K562 (cell line): ENCODE measurements around the gene SLC12A4. TPM values are rescaled to one million over a fixed set of nuclear protein-coding genes. Genes with fewer than 3 reads are reported as not detected.

Source experiments
- ATAC-seq: fragments of 200-7000 bp; cut with Tn5 transposase; 3 replicates; pipeline ENCODE4 v1.9.1; 2020; ENCODE audit warnings: moderate library complexity
- BruUV-seq: library from RNA; stranded (reverse); fragments of 400-500 nt; replicated peaks from 2 replicates; lab custom pipeline; 2021; lab: Mats Ljungman, UMichigan
- CTCF ChIA-PET: fragments of 300-600 bp; formaldehyde crosslinking; extraction: SDS; loops from one replicate; lab custom pipeline; 2021; ENCODE audit warnings: low intra/inter-chr PET ratio; lab: Yijun Ruan, JAX
- POLR2A ChIA-PET: fragments of 300-600, 350-650 bp; sonication (Branson Sonifier 250); formaldehyde crosslinking; extraction: SDS; loops from one replicate; lab custom pipeline; 2021; ENCODE audit warnings: antibody characterized with exemption, inconsistent platforms; lab: Yijun Ruan, JAX
- DNase-seq, 4 experiments: peaks; one replicate each; pipeline versions ENCODE4 v3.0.0 to v3.0.0-alpha.2; 2011 to 2018; ENCODE audit warnings: low spot score in 3 of 4, mixed read lengths in 3 of 4; ENCODE audit errors: extremely low read depth in 1 of 4
- FAIRE-seq: peaks from 2 replicates; lab custom pipeline; 2011; peaks lifted over from hg19 to GRCh38; lab: Jason Lieb, UNC
- H2AFZ ChIP-seq: 2 replicates; pipeline ENCODE4 v1.6.0; 2011; ENCODE audit warnings: low read depth, low read length, control low read depth, inconsistent platforms
- H3K27ac ChIP-seq: fragments of 200-600 bp; 3 replicates; pipeline ENCODE4 v1.8.0; 2011; ENCODE audit warnings: low read depth, mild to moderate bottlenecking, control low read depth, inconsistent platforms, low read length, moderate library complexity, mixed read lengths; ENCODE audit errors: extremely low read depth
- H3K27me3 ChIP-seq, 2 experiments: fragments of 300-600 bp in 1 of 2; 2 replicates in 1 of 2; 3 replicates in 1 of 2; pipeline versions ENCODE4 v1.6.0 to v1.8.0; 2011; ENCODE audit warnings: inconsistent platforms in 2 of 2, low read length in 2 of 2, mild to moderate bottlenecking in 1 of 2, mixed read lengths in 1 of 2, moderate library complexity in 1 of 2; ENCODE audit not compliant: control insufficient read depth in 2 of 2, insufficient read depth in 2 of 2
- H3K36me3 ChIP-seq: fragments of 300-600 bp; 3 replicates; pipeline ENCODE4 v1.8.0; 2011; ENCODE audit warnings: mild to moderate bottlenecking, low read length, inconsistent platforms; ENCODE audit not compliant: control insufficient read depth, insufficient read depth
- H3K4me1 ChIP-seq, 2 experiments: fragments of 200-600 bp in 1 of 2; replicated peaks in 1 of 2; 2 replicates in 1 of 2; 3 replicates in 1 of 2; pipeline versions ENCODE4 v1.5.1 to v1.8.0; 2011; ENCODE audit warnings: inconsistent platforms in 2 of 2, low read length in 2 of 2, mild to moderate bottlenecking in 1 of 2, mixed read lengths in 1 of 2, moderate library complexity in 1 of 2; ENCODE audit not compliant: control insufficient read depth in 2 of 2, insufficient read depth in 2 of 2
- H3K4me2 ChIP-seq: 2 replicates; pipeline ENCODE4 v1.6.1; 2011; ENCODE audit warnings: low read length, control low read depth, inconsistent platforms, mixed read lengths; ENCODE audit not compliant: insufficient read depth
- H3K4me3 ChIP-seq: fragments of 200-600 bp; sonication (generic), shearing (Covaris generic); 2 replicates; pipeline ENCODE4 v1.5.1; 2016; ENCODE audit warnings: control low read depth, inconsistent platforms
- H3K79me2 ChIP-seq: fragments of 200-600 bp; 3 replicates; pipeline ENCODE4 v1.8.0; 2011; ENCODE audit warnings: low read length, inconsistent platforms; ENCODE audit not compliant: control insufficient read depth, insufficient read depth
- H3K9ac ChIP-seq, 2 experiments: 2 replicates each; pipeline versions ENCODE4 v1.6.0 to v1.6.1; 2011; ENCODE audit warnings: low read depth in 2 of 2, low read length in 2 of 2, control low read depth in 1 of 2, inconsistent platforms in 1 of 2, mild to moderate bottlenecking in 1 of 2, mixed read lengths in 1 of 2; ENCODE audit not compliant: insufficient read depth in 1 of 2
- H3K9me1 ChIP-seq: one replicate; pipeline ENCODE4 v1.6.0; 2011; ENCODE audit warnings: inconsistent platforms, mild to moderate bottlenecking, low read length, moderate library complexity; ENCODE audit not compliant: control insufficient read depth, insufficient read depth
- H3K9me3 ChIP-seq: replicated peaks from 2 replicates; pipeline ENCODE4 v1.5.1; 2011; ENCODE audit warnings: low read depth, low read length, inconsistent platforms; ENCODE audit not compliant: control insufficient read depth, insufficient read depth
- H4K20me1 ChIP-seq: replicated peaks from 2 replicates; pipeline ENCODE4 v1.6.1; 2011; ENCODE audit warnings: low read length, inconsistent platforms, mixed read lengths; ENCODE audit not compliant: control insufficient read depth, insufficient read depth
- ERF ChIP-seq: fragments of 450-650 bp; formaldehyde crosslinking; IDR thresholded peaks from 2 replicates; pipeline ENCODE4 v1.4.0; 2020; ENCODE audit warnings: mild to moderate bottlenecking, mixed read lengths
- ESRRA ChIP-seq: fragments of 450-650 bp; IDR thresholded peaks from 2 replicates; pipeline ENCODE4 v1.6.1; 2014; ENCODE audit warnings: low read depth, mild to moderate bottlenecking, moderate library complexity, borderline replicate concordance
- FOS ChIP-seq: IDR thresholded peaks from 3 replicates; pipeline ENCODE4 v1.6.1; 2011; ENCODE audit not compliant: insufficient read length; ENCODE audit errors: extremely low read depth
- HEY1 ChIP-seq: fragments of 250-450 bp; sonication (Bioruptor Pico); IDR thresholded peaks from 2 replicates; pipeline ENCODE4 v1.5.0; 2020; ENCODE audit warnings: mild to moderate bottlenecking, moderate library complexity, borderline replicate concordance
- MED1 ChIP-seq: sonication (generic); formaldehyde crosslinking; IDR thresholded peaks from 2 replicates; pipeline ENCODE4 v1.8.1; 2023; ENCODE audit warnings: missing genetic modification reagents, borderline replicate concordance
- PTRF ChIP-seq: fragments of 450-650 bp; IDR thresholded peaks from 2 replicates; pipeline ENCODE4 v1.6.1; 2016; ENCODE audit warnings: mild to moderate bottlenecking, missing genetic modification characterization, missing compliant biosample characterization
- SREBF2 ChIP-seq: sonication (generic); formaldehyde crosslinking; IDR thresholded peaks from 2 replicates; pipeline ENCODE4 v1.4.0; 2020; ENCODE audit warnings: mild to moderate bottlenecking, missing genetic modification reagents
- ZNF263 ChIP-seq: sonication (generic); formaldehyde crosslinking; IDR thresholded peaks from 2 replicates; pipeline ENCODE4 v1.8.0; 2022; ENCODE audit warnings: mild to moderate bottlenecking, missing genetic modification reagents, borderline replicate concordance
- ZNF444 ChIP-seq: fragments of 250-450 bp; sonication (Bioruptor Pico); IDR thresholded peaks from 2 replicates; pipeline ENCODE4 v1.4.0; 2020; ENCODE audit warnings: mild to moderate bottlenecking, moderate library complexity
- ZNF778 ChIP-seq: fragments of 450-650 bp; formaldehyde crosslinking; IDR thresholded peaks from 2 replicates; pipeline ENCODE4 v1.4.0; 2020; ENCODE audit warnings: mild to moderate bottlenecking, moderate library complexity
- WGBS: fragments of 100-300 bp; shearing (Covaris generic); methylation state at CpG from one replicate; pipeline ENCODE4 v1.1.6; 2016; ENCODE audit warnings: low coverage, mixed read lengths; ENCODE audit not compliant: insufficient coverage; ENCODE audit errors: missing lambda C conversion rate; 5-methylcytosine and 5-hydroxymethylcytosine counted together
- in situ Hi-C: fragments of 300-500 bp; cut with MboI; formaldehyde crosslinking; loops from 4 replicates; pipeline ENCODE4 v1.15.0; 2018; ENCODE audit warnings: inconsistent platforms, mixed read lengths
- intact Hi-C: fragments of 100-400 bp; cut with micrococcal nuclease; formaldehyde crosslinking; loops from 2 replicates; pipeline ENCODE4 v1.14.2; 2022
- polyA plus RNA-seq, 8 experiments: library from polyadenylated mRNA; depleted of rRNA in 4 of 8; stranded (reverse) in 5 of 8; unstranded in 3 of 8; fragments of >200 nt; fragmentation: Nextera tagmentation in 2 of 8; fragmentation: Illumina TruSeq in 1 of 8; extraction: Ambion mirVana in 2 of 8; extraction: Trizol in 1 of 8; gene quantifications; 2 replicates each; pipeline versions ENCODE4 v1.2.1 to v1.2.3, GENCODE V29; 2011 to 2014; ENCODE audit warnings: inconsistent platforms in 1 of 8, missing spikeins in 1 of 8
- total RNA-seq, 7 experiments: library from RNA; depleted of rRNA in 6 of 7; stranded (reverse); fragments of >200 nt in 6 of 7; fragmentation: Illumina TruSeq in 2 of 7; extraction: Trizol in 2 of 7; gene quantifications; 2 replicates each; pipeline versions ENCODE4 v1.2.1 to v1.2.3, GENCODE V29; 2011 to 2021; ENCODE audit warnings: low replicate concordance in 1 of 7
- TF ChIP-seq, protein P1 (sequence below): fragments of 250-450 bp; sonication (Bioruptor Pico); IDR thresholded peaks from 2 replicates; pipeline ENCODE4 v1.6.1; 2021; ENCODE audit warnings: mild to moderate bottlenecking
- TF ChIP-seq, protein P2 (sequence below): fragments of 450-650 bp; IDR thresholded peaks from 2 replicates; pipeline ENCODE4 v1.6.1; 2014; ENCODE audit warnings: low read depth, mild to moderate bottlenecking, moderate library complexity, borderline replicate concordance

SLC12A4 gene
- total and polyA plus RNA-seq, 9 of the 15 experiments (the other 6 are each of a cell fraction or from before 2014, with no cell fraction given): 0.75 to 43.5 (median 15.0) TPM

DNA sequence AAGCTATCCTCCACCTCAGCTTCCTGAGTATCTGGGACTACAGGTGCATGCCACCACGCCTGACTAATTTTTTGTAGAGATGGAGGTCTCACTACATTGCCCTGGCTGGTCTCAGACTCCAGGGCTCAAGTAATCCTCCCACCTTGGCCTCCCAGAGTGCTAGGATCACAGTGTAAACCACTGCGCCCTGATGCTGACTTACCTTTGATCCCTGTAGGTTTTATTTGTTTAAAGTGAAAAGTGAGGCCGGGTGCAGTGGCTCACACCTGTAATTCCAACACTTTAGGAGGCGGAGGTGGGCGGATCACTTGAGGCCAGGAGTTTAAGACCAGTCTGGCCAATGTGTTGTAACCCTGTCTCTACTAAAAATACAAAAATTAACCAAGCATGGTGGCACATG, 66.7 kb downstream of the SLC12A4 start:
- Histone ChIP-seq H3K36me3 (peaks cover 10% of the 10 kb centered on the region; the same call in 2 of the 3 replicates), H3K9me3 (no peaks in the 10 kb centered on the region), H4K20me1 (peaks cover 9% of the 10 kb centered on the region; the same call in 1 of the 2 replicates), H3K79me2 (peaks cover 27% of the 10 kb centered on the region), H3K4me2 (no peak overlapping the region), H3K9ac (no peak overlapping the region), H3K27ac (no peak overlapping the region), H3K4me3 (no peak overlapping the region), H3K9me1 (no peaks in the 10 kb centered on the region), H3K4me1 (no peaks in the 10 kb centered on the region; a peak in 1 of 5 replicates), H2AFZ (no peak overlapping the region), H3K27me3 (no peaks in the 10 kb centered on the region)
- in situ Hi-C loops (no loop called here), intact Hi-C loops (no loop called here)
- CTCF ChIA-PET: no interaction called here
- FAIRE-seq (no peak), DNase-seq (no peak), ATAC-seq (no peak)
- POLR2A ChIA-PET: interaction anchor here (0.7 to 0.8 kb wide), 3 partner anchors 13 to 30 kb away, joined by 3 to 4 read pairs (median 3); no protein-coding TSS in a partner anchor
- TF ChIP-seq MED1 (CRISPR knock-in tag): no peak
- no peak for TF ChIP-seq ZNF444 (CRISPR knock-in tag)
- TF ChIP-seq SREBF2 (CRISPR knock-in tag): no peak
- no peak for TF ChIP-seq ESRRA
- no peak for TF ChIP-seq HEY1 (CRISPR knock-in tag)
- no peak for TF ChIP-seq ERF (CRISPR knock-in tag)
- TF ChIP-seq ZNF263 (CRISPR knock-in tag): no peak
- TF ChIP-seq ZNF778 (CRISPR knock-in tag): no peak
- TF ChIP-seq PTRF: no peak
- TF ChIP-seq, protein P1, sequence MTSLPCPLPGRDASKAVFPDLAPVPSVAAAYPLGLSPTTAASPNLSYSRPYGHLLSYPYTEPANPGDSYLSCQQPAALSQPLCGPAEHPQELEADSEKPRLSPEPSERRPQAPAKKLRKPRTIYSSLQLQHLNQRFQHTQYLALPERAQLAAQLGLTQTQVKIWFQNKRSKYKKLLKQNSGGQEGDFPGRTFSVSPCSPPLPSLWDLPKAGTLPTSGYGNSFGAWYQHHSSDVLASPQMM: no peak
- TF ChIP-seq FOS: no peak
- TF ChIP-seq, protein P2, sequence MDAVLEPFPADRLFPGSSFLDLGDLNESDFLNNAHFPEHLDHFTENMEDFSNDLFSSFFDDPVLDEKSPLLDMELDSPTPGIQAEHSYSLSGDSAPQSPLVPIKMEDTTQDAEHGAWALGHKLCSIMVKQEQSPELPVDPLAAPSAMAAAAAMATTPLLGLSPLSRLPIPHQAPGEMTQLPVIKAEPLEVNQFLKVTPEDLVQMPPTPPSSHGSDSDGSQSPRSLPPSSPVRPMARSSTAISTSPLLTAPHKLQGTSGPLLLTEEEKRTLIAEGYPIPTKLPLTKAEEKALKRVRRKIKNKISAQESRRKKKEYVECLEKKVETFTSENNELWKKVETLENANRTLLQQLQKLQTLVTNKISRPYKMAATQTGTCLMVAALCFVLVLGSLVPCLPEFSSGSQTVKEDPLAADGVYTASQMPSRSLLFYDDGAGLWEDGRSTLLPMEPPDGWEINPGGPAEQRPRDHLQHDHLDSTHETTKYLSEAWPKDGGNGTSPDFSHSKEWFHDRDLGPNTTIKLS: no peak
- 88% methylated on average over 5 of the region's 5 CpGs for WGBS
- no TSS peak for BruUV-seq
